ENCODE data around the gene SLCO2A1.

The SLCO2A1 gene

GRCh38 chr3:134060561-134061385 lies 31.0 kb upstream of the SLCO2A1 start:
- DNase-seq = no peak

- DNase-seq = no peak
These were observed 30.2 kb upstream of the SLCO2A1 start for GRCh38 chr3:134059671-134060560.

GRCh38 chr3:134059035-134059601 lies 29.4 kb upstream of the SLCO2A1 start:
- no peak for DNase-seq

GRCh38 chr3:134057654-134058110 lies 28.0 kb upstream of the SLCO2A1 start:
- no peak for DNase-seq

GRCh38 chr3:134057006-134057653 lies 27.4 kb upstream of the SLCO2A1 start:
- DNase-seq = no peak

GRCh38 chr3:134056464-134056891 lies 26.8 kb upstream of the SLCO2A1 start:
- no peak for DNase-seq

GRCh38 chr3:134055661-134056060 lies 25.9 kb upstream of the SLCO2A1 start:
- no peak for DNase-seq

GRCh38 chr3:134054881-134055280 lies 25.2 kb upstream of the SLCO2A1 start:
- DNase-seq = no peak

GRCh38 chr3:134054231-134054630 lies 24.5 kb upstream of the SLCO2A1 start:
- DNase-seq = no peak

GRCh38 chr3:134052370-134052769 lies 22.6 kb upstream of the SLCO2A1 start:
- DNase-seq = no peak

GRCh38 chr3:134049676-134050075 lies 20.0 kb upstream of the SLCO2A1 start:
- DNase-seq = no peak

GRCh38 chr3:134048278-134048996 lies 18.7 kb upstream of the SLCO2A1 start:
- no peak for DNase-seq

GRCh38 chr3:134044459-134044858 lies 14.7 kb upstream of the SLCO2A1 start:
- no peak for DNase-seq

- no peak for DNase-seq
These were observed 10.3 kb upstream of the SLCO2A1 start for GRCh38 chr3:134040066-134040465.

- DNase-seq = no peak
These were observed 9.6 kb upstream of the SLCO2A1 start for GRCh38 chr3:134039161-134039862.

- no peak for DNase-seq
These were observed 9.0 kb upstream of the SLCO2A1 start for GRCh38 chr3:134038716-134039115.

GRCh38 chr3:134038071-134038491 lies 8.4 kb upstream of the SLCO2A1 start:
- DNase-seq = no peak

GRCh38 chr3:134037168-134037567 lies 7.4 kb upstream of the SLCO2A1 start:
- DNase-seq = no peak

- DNase-seq = no peak
These were observed 6.6 kb upstream of the SLCO2A1 start for GRCh38 chr3:134036291-134036690.

GRCh38 chr3:134035836-134036235 lies 6.1 kb upstream of the SLCO2A1 start:
- no peak for DNase-seq

- DNase-seq = no peak
These were observed 4.5 kb upstream of the SLCO2A1 start for GRCh38 chr3:134034005-134034785.

Measured in NCI-H524 (cell line).